GM21717 (cell line): Measurements from ENCODE around the gene KL.

ENCODE experiments used
- ATAC-seq: cut with Tn5 transposase; IDR thresholded peaks from one replicate; pipeline ENCODE4 v1.9.1; 2021; ENCODE audit warnings: mild to moderate bottlenecking, moderate library complexity; ENCODE audit not compliant: unreplicated experiment

The KL gene

GRCh38 chr13:33003458-33004019, 12.7 kb upstream of the KL start:
- no peak for ATAC-seq

GRCh38 chr13:33004511-33004910, 11.7 kb upstream of the KL start:
- ATAC-seq = no peak

- ATAC-seq = no peak
These were observed 10.1 kb upstream of the KL start for GRCh38 chr13:33006134-33006533.

GRCh38 chr13:33006638-33007037, 9.6 kb upstream of the KL start:
- ATAC-seq = no peak

- ATAC-seq = no peak
These were observed 9.0 kb upstream of the KL start for GRCh38 chr13:33007237-33007636.

- ATAC-seq = no peak
These were observed 8.3 kb upstream of the KL start for GRCh38 chr13:33007950-33008349.

GRCh38 chr13:33008946-33009722, 7.1 kb upstream of the KL start:
- no peak for ATAC-seq

GRCh38 chr13:33011828-33012470, 4.3 kb upstream of the KL start:
- ATAC-seq = no peak

GRCh38 chr13:33014291-33014690, 1.9 kb upstream of the KL start:
- no peak for ATAC-seq

- ATAC-seq = no peak
These were observed 968 bp upstream of the KL start for GRCh38 chr13:33015241-33015668.

GRCh38 chr13:33015791-33016323, 366 bp upstream of the KL start:
- ATAC-seq = no peak

GRCh38 chr13:33017323-33017929, 1.2 kb downstream of the KL start:
- peak; percentile 78 for ATAC-seq

- ATAC-seq = no peak
These were observed 2.7 kb downstream of the KL start for GRCh38 chr13:33018886-33019285.

GRCh38 chr13:33022986-33023385, 6.8 kb downstream of the KL start:
- ATAC-seq = no peak

GRCh38 chr13:33025220-33025744, 9.1 kb downstream of the KL start:
- ATAC-seq = no peak

GRCh38 chr13:33026489-33027152, 10.4 kb downstream of the KL start:
- ATAC-seq = no peak

- ATAC-seq = no peak
These were observed 12.4 kb downstream of the KL start for GRCh38 chr13:33028620-33029019.

- ATAC-seq = no peak
These were observed 15.1 kb downstream of the KL start for GRCh38 chr13:33031277-33031676.

GRCh38 chr13:33032037-33032625, 15.9 kb downstream of the KL start:
- ATAC-seq = no peak

- peak; percentile 70 for ATAC-seq
These were observed 17.0 kb downstream of the KL start for GRCh38 chr13:33033051-33033812.
